ENCODE data around the gene TRIM41.
"Not testable (repeated sequence)": the region's sequence is repeated elsewhere in the genome, so short reads cannot be mapped to it uniquely, and the experiment has no call there.

TRIM41 gene

GRCh38 chr5:181212080-181212479, 11.0 kb upstream of the TRIM41 start:
- DNase-seq = no peak

DNA sequence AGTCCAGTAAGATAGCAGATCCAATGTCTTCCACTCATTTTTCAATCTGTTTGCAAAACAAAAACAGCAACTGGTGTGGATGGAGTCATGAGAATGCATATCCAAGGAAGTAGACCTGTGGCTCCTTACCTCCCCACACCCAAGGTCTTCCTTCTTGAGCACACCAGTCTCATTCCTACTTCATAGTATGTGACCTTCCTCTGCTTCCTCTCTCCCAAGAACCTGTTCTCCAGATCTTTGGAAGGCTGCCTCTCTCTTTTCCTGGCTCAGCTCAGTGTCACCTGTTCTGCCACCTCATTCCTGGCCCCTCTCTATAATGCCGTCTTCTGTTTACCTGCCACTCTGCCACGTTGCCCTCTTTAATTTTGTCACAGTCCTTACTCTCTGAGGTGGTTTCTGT, 10.1 kb upstream of the TRIM41 start:
- DNase-seq = no peak

- DNase-seq = not testable (repeated sequence)
These were observed 8.8 kb upstream of the TRIM41 start for GRCh38 chr5:181214249-181214648.

DNA sequence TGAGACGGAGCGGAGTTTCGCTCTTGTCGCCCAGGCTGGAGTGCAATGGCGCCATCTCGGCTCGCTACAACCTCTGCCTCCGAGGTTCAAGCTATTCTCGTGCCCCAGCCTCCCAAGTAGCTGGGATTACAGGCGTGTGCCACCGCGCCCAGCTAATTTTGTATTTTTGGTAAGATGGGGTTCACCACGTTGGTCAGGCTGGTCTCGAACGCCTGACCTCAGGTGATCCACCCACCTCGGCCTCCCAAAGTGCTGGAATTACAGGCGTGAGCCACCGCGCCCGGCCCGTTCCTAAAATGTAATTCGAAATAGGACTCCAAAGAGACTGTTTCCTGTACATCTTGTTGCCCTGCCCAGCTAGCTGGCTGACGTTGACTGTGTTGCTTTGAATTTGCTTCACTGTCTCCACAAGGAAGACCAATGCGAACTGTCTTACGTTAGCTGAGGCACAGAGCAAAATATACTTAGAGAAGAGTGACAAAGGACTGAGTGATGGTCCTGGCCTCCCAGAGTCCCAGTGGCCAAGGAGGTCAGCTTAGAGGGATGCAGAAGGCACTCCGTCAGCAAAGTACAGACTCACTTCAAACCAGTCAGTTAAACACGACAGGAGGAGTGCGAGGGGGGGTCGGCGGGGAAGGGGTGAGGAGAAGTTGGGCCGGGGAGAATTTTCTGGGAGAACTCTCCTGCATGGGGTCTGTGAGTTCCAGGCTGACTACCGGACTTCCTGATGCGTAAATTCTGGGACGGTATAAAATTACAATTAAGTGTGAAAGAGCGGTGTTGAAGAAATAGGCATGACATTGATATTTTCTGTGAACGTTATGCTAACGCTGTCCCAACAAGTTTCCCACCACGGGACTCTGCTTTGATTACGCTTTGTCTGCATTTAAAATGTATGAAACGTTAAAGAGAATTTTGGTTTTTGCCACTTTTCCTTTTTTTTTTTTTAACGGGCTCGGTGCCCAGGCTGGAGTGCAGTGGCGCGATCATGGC, 6.8 kb upstream of the TRIM41 start:
- DNase-seq = peak; percentile 62

- peak; percentile 82 for DNase-seq
These were observed 5.8 kb upstream of the TRIM41 start for GRCh38 chr5:181217111-181217802.

- no peak for DNase-seq
These were observed 5.3 kb upstream of the TRIM41 start for GRCh38 chr5:181217803-181218062.

DNA sequence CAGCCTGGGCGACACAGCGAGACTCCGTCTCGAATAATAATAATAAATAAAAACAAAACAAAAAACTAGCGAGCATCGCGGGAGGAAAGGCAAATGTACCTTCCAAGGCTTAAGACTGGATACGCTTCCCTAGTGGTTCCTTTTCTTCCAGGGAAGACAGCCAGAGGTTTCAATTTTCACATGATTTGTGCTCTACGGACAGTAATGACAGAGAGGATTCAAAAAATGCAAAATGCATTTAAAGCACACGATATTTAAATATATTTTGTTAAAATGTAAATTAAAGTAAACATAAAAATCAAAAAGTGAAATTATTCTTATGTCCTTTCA, 4.3 kb upstream of the TRIM41 start:
- no peak for DNase-seq

GRCh38 chr5:181219262-181220177, 3.6 kb upstream of the TRIM41 start:
- no peak for DNase-seq

GRCh38 chr5:181220178-181220515, 2.9 kb upstream of the TRIM41 start:
- no peak for DNase-seq

GRCh38 chr5:181221105-181221791, 1.8 kb upstream of the TRIM41 start:
- DNase-seq = no peak

- DNase-seq = peak; percentile 98
These were observed 1.1 kb upstream of the TRIM41 start for GRCh38 chr5:181221792-181222629.

- DNase-seq = no peak
These were observed 437 bp upstream of the TRIM41 start for GRCh38 chr5:181222630-181223057.

GRCh38 chr5:181223729-181224389, 778 bp downstream of the TRIM41 start:
- DNase-seq = peak; percentile 59

GRCh38 chr5:181224390-181225229, 1.5 kb downstream of the TRIM41 start:
- peak; percentile 52 for DNase-seq

DNA sequence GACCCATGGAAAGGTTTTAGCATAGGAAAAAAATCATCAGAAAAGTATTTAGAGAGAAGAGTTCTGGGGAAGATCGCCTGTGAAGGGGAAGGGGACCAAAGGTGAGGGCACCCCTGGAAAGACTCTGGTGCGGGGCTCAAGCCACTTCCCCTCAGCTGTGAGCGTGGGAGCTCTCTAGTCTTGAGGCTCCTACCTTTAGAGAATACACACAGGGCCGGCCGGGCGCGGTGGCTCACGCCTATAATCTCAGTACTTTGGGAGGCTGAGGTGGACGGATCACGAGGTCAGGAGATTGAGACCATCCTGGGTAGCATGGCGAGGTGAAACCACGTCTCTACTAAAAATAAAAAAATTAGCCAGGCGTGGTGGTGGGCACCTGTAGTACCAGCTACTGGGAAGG, 6.9 kb downstream of the TRIM41 start:
- DNase-seq = no peak

DNA sequence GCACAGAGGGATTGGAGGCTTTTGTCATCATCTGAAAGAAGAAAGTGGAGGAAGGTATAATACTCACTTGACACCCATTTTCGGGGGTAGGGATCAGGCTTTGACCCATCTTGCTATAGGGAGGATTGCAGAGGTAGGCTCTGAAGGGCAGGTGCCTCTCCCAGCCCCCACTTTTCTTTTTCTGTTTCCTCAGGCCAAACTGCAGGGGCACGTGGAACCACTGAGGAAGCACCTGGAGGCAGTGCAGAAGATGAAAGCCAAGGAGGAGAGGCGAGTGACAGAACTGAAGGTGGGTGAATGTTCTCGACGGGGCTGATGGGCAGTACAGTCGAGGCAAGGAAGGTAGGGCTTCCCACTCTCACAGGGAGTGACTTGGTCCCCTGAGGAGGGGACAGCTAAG, 7.5 kb downstream of the TRIM41 start:
- no peak for DNase-seq

DNA sequence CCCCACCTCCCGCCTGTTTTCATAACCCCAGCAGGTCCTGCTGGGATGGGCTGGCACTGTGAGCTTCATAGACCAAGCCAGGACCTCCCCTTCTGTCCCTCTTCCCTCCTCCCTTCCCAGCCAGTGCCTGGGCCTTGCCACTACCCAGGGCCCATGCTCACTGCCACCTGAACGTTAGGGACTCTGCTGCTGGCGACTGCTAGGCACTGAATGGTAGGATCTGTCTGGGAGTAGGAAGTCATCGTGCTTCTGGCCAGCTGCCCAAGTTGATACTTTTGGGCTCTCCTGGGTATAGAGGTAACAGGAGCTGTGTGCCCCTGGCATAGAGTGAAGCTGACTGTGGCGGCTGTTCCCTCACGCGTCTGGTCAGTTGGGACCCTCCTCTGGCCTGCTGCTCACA, 8.4 kb downstream of the TRIM41 start:
- no peak for DNase-seq

- DNase-seq = no peak
These were observed 9.5 kb downstream of the TRIM41 start for GRCh38 chr5:181232593-181232992.

DNA sequence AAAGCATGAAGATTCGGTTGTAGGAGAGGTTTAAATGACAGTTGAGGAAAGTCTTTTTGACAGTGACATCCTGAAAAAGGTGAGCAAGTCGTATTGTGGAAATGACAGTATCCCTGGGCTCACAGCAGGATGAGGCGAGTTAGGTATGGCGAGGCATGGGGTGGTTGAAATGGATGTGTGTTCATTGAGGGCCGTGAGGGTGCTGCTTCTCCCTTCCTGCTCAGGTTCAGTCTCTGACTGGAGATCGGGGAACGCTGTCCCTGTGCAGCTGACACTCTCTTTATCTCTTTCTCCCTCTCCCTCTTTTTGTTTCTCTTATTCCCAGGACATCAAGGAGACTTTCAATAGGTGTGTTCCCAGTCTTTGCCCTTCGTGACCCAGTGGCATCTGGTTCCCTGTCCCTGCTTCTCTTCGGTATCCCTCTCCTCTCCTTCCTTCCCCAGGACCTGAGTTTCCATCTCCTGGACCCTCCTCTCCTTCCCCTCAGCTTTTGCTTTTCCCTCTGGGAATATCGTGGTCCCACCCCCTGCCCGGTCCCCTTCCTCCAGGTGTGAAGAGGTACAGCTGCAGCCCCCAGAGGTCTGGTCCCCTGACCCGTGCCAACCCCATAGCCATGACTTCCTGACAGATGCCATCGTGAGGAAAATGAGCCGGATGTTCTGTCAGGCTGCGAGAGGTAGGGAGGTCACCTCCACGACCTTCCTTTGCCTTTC, 10.2 kb downstream of the TRIM41 start:
- no peak for DNase-seq

Data from activated CD4-positive, alpha-beta T cell treated with anti-CD3 and anti-CD28 coated beads, Interleukin-2, Interleukin-6, amounts not matched to agents 100 ng/mL and 50 ng/mL, durations not matched to agents 16 hours and 8 hours (primary cell).